NCI-H1694 treated with DMSO at 0.1 percent for 48 hours (cell line): ENCODE measurements around the gene JMJD8.

Experiments used
- DNase-seq: peaks from one replicate; lab custom pipeline; 2025; lab: John Stamatoyannopoulos, UW

Gene JMJD8

DNA sequence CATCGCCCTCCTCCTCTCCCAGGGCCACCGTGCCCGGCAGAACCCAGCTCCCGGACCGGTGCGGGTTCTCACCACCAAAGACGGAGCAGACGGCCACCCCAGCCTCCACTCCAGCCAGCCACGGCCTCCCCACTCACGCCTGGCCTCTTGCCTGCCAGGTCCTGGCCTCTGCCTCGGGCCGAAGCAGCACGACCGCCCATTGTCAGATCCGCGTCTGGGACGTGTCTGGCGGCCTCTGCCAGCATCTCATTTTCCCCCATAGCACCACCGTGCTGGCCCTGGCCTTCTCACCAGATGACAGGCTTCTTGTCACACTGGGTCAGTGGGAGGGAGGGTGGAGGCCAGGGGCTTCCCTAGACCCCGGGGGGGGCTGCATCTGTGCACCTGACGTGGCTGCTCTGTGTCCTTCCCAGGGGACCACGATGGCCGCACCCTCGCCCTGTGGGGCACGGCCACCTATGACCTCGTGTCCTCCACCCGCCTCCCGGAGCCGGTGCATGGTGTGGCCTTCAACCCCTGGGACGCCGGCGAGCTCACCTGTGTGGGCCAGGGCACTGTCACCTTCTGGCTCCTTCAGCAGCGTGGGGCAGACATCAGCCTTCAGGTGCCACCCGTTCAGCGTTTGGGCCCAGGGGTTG, 22.8 kb downstream of the JMJD8 start:
- no peak for DNase-seq

DNA sequence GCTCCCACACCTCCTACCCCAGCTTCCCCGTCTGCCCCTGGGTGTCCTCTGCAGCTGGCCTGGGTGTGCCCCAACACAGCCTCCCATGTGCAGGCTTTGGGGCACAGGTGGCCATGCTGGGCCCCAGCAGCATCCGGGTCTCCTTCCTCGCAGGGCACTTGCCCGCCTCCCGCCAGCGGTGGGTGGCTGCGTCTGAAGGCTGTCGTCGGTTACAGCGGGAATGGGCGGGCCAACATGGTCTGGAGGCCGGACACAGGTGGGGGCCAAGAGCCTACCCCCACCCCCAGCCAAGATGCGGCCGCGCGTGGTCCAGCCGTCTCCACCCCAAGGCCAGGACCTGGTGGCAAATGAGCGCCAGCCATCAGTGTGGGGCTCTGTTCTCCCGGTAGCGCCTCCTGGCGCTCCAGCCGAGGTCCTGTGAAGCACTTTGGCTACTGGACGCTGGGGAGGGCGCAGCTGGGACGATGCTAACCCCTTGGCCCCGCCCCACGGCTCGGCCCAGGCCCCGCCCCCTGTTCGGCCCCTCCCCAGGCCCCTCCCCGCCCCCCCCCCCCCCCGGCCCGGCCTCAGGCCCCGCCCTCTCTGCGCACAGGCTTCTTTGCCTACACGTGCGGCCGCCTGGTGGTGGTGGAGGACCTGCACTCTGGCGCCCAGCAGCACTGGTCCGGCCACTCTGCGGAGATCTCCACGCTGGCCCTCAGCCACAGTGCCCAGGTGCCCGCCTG, 23.5 kb downstream of the JMJD8 start:
- no peak for DNase-seq

DNA sequence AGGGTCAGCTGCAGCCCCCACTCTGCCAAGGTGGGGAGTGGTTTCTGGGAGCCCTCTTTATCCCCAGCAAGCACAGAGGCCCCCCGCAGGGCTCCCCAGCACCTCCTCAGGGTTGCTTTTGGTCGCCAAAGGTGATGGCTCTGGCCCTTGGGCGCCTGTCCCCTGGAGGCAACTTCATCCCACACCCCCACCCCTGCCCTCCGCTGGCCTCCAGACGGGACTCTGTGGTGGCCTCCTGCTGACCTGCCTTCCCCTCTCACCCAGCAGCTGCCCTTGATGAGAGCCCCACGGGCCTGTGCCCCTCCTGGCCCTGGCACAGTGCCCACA, 24.0 kb downstream of the JMJD8 start:
- no peak for DNase-seq

DNA sequence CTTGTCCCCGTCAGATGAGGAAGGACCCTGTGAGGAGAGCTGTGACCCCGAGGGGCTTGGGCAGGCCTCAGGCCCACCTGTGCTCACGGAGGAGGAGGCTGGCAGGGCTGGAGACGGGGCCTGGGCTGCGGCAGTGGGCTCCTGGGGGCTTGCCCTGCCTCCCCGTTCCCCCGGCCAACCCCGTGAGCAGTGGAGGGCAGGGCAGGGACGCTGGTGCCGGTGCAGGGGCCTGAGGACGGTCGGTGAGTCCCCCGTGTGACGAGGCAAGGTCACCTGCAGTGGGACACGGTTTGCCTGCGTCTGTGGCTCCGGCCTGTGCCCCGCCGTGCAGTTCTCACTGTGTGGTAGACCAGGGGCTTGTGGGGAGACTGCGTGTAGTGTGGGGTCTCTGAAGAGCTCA, 24.5 kb downstream of the JMJD8 start:
- DNase-seq, result no peak

DNA sequence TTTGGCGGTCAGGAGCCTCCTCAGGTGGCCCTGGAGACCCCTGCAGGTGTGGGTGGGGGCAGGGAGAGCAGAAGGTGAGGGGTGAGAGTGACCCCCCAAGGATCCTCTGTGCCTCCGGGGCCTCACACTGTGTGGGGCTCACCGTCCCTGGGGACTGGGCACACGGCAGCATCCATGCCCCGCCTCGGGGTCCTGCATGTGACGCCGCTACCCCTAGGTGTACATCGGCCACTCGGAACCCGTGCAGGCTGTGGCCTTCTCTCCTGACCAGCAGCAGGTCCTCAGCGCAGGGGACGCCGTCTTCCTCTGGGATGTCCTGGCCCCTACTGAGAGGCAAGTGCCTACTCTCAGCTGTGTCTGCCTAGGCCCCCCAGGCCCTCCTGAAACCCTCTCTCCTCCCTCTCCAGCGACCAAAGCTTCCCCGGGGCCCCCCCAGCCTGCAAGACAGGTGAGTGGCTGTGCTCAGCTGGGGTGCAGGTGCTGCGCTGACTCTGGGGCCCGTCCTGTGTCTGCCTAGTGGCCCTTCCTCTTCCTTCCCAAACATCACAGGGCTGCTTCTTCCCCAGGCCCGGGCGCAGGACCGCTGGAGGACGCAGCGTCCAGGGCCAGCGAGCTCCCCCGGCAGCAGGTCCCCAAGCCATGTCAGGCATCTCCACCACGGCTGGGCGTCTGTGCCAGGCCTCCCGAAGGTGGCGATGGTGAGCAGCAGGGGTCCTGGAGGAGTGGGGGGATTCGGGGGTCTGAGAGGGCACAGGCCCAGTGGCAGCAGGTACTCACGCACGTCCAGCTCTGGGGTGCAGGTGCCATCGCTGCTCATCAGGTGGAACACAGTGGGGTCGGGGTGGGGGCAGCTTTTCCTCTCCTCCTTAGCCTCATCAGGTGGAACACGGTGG, 25.2 kb downstream of the JMJD8 start:
- no peak for DNase-seq

DNA sequence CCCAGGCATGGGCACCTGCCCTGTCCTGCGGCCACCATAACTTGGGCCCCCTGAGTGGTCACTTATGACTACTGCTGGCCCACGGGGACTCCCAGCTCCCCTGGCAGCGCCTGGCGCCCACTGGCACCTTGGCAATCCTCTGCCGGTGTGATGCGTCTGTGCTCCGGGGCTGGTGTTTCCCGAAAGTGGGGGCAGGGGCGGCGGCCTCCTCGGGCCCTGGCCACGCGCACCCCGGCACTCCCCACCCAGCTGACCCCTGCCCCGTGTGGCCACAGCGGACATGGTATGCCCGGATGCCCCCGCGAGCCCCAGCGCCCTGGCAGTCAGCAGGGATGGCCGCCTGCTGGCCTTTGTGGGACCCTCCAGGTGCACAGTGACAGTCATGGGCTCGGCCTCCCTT, 26.6 kb downstream of the JMJD8 start:
- DNase-seq, result no peak

DNA sequence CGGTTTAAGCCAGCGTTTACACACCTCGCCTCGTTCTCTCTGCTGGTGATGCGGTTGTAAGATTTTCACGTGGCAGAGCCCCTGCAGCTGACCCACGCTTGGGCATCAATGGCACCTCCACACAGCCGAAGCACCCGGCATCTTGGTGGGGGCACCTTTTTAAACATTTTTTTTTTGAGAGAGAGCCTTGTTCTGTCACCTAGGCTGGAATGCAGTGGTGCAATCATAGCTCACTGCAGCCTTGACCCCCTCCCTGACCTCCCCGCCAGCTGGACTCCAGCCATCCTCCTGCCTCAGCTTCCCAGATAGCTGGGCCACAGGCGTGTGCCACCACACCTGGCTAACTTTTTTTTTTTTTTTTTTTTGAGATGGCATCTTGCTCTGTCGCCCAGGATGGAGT, 30.1 kb downstream of the JMJD8 start:
- no peak for DNase-seq

DNA sequence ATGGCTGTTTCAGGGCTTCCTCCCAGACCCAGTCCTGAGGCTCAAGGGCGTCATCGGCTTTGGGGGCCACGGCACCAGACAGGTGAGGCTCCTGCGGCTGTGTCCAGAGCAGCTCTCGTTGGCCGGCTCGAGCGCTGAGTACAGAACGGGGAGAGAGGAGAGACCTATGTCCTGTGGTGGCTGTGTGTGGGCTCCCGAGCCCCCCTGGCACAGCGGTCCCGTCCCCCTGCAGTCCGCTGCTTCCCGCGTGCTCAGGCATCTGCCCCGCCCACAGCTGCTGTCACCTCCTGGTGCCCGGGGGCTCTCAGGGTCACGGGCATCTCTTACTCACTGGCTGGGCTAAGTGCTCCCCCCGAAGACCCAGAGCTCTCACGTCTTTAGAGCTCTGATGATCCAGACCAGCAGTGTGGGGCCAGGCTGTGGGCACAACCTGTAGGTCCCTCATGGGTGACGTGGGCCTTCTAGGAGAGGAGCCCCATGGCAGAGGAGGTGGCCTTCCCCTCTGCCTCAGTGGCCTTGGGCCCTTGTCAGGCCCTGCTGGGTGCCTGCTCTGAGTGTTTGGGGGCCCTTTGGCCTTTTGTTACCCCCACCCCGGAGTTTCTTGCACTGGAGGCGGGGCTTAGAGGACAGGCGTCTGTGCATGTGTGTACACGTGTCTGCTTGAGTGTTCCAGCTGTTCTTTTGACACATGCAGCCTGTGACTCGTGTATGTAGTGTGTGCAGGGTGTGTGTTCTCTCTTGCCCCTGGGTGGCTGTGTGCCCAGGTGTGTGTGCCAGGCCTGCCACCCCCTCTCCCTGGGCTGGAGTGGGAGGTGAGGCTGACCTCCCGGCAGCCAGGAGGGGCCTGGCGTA, 31.5 kb downstream of the JMJD8 start:
- DNase-seq, result no peak

DNA sequence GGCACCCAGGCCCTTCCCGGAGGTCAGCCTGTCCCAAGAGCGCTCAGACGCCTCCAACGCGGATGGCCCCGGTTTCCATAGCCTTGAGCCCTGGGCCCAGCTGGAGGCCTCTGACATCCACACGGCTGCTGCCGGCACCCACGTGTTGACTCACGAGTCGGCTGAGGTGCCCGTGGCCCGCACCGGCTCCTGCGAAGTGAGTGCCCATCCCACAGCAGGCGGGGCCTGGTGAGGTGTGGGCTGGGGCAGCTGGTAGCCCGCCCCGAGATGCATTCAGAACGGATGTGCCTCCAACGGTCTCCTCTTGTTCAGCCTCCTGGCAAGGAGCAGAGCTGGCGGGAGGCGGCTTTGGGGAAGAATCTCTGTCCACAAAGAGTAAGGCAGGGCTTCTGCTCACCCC, 32.3 kb downstream of the JMJD8 start:
- DNase-seq, result no peak

DNA sequence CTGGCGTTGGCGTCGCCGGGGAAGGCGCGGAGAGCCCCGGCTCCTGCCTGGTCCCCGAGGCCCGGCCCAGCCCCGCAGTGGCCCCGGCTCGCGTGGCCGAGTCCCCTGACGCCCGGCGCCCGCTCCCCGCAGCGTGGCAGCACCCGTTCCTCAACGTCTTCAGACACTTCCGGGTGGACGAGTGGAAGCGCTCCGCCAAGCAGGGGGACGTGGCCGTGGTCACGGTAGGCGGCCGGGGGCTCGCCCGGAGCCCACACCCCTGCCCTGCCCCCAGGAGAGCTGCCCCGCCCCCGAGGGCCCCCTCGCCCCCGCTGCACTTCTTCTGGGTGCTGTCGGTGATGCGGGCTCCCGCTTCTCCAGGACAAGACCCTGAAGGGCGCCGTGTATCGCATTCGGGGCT, 34.5 kb downstream of the JMJD8 start:
- no peak for DNase-seq

DNA sequence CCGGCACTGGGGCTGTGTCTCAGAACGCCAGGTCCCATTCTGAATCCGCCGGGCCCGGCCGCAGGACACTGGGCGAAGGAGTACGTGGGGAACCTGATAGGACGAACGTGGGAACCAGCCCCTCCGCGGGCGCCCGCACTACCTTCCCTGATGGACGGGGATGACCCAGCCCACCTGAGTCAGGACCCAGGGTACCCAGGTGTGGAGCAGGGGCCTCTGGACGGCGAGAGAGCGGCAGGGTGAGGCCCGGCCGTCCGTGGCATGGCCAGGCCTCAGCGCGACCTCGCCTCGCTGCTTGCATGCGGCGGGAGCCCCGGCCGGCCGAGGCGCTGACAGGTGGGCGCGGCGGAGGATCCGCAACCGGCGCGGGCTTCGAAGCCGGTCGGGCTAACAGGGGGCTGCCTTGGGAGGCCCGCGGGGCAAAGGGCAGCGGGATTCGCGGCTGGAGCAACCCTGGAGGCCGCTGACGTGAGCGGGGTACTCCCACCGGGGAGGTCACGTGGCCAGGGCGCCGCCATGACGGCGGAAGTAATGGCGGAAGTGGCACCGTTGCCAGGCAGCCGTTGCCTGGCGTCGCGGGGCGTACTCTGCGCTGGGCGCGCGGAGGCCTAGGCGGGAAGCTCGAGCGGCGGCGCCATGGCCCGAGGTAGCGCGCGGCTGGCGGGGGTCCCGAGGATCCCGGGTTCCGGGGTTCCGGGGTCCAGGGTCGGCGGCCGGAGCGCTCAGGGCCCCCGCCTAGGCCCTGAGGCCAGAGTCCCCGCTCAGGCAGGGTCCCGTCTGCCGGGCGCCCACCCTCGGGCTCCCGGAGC, 35.1 kb downstream of the JMJD8 start, which contains the start of gene WDR90:
TSS of gene WDR90 (plus strand) at position 585 of the 809 bp plus-strand sequence. CDS start at position 637, 52 bp downstream.
- DNase-seq, result peak; percentile 64

DNA sequence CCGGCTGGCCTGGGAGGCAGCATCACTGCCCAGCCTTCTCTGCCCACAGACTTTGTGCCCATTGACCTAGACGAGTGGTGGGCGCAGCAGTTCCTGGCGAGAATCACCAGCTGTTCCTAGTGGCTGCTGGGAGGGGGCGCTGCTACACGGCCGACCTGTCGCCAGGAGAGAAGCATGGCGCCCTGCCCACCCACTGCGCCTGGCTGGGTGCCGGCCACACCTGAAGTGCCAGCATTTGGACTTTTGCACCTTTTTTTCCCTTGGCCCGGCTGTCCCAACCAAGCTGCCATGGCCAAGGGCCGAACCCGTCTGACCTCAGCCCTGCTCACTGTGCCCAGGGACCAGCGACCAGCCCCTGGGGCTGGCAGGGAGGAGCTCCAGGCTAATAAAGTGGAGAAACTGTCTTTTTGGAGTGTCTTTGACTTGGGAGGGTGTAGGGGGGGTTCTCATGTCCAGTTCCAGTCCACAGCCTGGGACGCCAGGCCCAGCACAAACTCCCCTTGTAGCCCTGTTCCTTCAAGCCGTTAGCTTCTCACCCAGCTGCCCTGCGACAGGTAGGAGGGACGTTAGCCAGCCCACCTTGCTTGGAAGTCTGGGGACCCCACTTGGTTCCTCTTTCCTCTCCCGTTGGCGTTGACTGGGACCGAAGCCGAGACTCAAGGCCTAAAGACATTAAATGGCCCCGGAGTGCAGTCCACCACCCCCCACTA, 35.9 kb downstream of the JMJD8 start:
- DNase-seq, result no peak

DNA sequence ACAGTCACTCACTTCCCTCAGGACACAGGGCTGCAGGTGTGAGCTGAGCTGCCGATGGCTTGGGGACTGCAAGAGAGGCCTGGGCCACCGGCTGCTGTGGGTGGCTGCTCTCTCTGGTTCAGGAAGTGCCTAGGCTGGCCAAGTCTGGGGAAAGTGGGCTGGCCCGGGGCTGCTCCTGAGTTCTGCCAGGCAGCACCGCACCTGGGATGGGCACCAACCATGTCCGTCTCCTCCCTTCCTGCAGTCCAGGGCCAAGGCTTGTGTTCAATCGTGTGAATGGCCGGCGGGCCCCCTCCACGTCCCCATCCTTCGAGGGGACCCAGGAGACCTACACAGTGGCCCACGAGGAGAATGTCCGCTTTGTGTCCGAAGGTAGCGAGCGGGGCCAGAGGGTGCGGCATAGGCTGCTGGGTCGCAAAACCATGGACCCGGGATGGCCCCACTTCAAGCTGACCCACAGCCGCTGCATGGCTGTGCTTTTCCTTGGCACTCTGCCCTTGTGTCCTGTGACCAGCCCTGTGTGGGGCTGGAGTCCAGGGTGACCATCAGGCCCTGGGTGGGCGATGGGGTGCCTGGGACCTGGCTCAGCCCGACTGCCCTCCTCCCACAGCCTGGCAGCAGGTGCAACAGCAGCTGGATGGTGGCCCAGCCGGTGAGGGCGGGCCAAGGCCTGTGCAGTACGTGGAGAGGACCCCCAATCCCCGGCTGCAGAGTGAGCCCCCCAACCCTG, 36.8 kb downstream of the JMJD8 start:
- no peak for DNase-seq

DNA sequence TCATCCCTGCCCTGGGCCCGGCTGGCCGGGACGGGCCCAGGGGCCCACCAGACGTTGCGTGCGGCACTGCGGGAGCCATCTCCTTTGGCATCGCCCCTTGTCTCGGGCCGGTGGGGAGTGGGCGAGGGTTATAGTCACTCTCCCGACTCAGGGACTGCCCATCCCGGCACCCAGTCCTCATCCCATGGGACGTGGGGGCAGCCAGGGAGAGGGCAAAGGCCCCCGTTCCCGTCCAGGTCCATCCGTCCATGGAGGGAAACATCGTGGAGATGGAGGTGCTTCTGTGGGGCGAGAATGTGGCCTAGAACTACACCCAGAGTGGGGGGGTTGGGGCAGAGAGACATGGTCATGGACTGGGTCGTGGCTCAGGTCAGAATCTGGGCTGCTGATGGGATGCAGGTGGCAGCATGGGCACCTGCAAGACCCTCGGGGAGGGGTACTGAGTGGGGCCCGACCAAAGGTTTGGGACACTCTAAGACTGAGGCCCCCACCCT, 37.4 kb downstream of the JMJD8 start:
- no peak for DNase-seq

DNA sequence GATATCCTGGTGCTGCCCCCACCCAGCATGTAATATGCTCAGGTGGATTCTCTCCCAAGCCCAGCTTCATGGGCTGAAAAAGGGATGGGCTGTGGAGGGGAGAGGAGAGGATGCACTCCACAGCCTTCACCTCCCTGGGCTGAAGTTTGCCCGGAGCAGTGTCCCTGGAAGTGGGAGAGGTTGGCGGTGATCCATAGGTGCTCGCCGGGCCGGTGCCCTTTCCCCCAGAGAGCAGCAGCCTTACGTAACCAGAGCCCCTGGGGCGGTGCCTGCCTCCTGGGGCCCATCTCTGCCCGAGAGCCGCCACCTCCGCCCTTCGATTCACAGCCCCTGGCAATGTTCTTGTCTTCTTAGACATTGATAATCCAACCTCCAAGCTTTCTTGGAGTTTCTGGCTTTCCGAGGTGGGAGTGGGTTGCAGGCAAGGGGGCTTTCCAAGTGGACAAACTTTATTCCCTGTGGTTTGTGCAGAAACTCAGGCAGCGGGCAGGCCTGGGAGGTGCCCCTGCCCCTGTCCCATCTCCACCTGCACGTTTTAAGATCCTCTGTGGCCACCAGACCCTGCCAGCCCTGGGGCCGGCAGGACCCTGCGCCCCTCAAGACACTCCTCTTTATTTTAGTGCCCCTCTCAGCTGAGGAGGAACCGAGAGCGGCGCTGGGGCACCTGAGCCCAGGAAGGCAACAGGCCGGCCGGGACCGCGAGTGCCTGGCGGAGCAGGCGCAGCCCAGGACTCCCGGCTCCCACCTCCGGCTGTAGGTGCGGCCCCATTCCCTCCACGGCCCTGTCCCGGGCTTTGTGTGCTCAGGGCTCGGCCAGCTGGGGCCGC, 38.1 kb downstream of the JMJD8 start:
- DNase-seq, result no peak

DNA sequence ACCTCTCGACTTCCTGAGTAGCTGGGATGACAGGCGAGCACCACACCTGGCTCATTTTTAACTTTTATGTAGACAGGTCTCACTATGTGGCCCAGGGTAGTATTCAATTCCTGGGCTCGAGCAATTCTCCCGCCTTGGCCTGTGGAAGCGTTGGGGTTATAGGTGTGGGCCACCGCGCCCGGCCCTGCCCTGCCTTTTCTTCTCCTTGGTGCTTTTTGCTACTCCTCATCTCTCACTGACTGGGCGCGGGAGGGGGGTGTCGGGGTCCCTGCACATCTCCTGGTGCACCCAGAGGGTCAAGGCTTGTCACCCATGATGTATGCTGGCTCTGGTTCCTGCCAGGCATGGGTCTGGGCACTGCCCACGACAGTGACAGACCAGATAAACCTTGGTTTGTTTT, 39.6 kb downstream of the JMJD8 start:
- DNase-seq, result no peak

DNA sequence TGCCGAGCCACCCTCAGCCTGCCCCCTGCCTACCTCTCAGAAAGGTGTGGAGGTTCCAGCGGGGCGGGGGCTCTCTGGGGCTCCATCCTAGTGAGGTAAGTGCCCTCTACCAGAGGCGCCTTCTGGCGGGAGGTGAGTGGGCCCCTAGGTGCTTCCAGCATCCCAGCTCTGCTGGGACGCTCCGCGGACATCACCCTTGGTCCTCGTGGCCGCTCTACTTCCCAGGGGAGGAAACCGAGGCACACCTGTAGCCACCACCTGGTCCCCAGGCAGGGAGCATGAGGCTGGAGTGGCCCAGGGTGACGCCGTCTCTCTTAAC, 41.1 kb downstream of the JMJD8 start:
- DNase-seq, result no peak

DNA sequence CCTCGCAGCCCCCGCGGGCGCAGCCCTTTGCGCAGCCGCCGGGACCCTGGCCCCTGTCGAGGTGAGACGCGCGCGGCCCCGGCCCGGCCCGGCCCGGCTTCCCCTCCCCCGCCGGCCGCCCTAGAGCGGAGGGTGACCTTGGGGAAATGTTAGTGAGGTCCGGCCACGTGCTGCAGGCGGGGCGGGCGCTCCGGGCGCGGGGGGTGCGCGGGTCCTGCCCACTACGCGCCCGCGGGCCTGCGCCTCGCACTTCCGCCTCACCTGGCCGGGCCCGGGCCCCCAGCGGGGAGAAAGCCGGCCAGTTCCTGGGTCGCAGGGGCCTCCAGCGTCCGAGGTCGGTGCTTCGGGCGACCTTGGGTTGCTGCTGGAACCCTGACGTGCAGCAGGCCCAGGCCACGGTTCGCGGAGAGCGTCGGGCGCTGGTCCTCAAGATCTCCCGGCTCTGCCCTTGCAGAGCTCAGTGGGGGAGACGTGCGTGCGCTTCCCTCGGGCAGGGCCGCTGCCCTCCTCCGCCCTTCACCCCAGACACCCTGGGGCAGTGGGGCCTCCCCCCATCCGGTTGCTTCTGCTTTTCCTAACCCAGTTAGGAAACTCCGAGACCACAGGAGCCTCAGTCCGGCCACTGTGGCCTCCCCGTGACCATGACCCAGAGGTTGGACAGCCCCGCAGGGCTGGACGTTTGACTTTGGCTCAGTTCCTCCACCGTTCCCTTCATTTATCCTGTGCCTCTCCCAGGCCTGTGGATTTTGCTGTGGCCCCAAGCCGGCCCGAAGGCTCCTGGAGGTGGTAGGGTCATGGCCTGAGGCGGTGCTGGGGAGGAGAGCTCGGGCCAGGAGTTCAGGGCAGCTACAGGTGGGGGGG, 41.7 kb downstream of the JMJD8 start:
- no peak for DNase-seq
